ENCODE results near the gene HOXB1.

GRCh38 chr17:48567646-48568354 is 37.0 kb upstream of the HOXB1 start:
- no peak for TF ChIP-seq POLR2AphosphoS5 (IDR thresholded peaks at IDR 0.05)
- TF ChIP-seq, protein P1, sequence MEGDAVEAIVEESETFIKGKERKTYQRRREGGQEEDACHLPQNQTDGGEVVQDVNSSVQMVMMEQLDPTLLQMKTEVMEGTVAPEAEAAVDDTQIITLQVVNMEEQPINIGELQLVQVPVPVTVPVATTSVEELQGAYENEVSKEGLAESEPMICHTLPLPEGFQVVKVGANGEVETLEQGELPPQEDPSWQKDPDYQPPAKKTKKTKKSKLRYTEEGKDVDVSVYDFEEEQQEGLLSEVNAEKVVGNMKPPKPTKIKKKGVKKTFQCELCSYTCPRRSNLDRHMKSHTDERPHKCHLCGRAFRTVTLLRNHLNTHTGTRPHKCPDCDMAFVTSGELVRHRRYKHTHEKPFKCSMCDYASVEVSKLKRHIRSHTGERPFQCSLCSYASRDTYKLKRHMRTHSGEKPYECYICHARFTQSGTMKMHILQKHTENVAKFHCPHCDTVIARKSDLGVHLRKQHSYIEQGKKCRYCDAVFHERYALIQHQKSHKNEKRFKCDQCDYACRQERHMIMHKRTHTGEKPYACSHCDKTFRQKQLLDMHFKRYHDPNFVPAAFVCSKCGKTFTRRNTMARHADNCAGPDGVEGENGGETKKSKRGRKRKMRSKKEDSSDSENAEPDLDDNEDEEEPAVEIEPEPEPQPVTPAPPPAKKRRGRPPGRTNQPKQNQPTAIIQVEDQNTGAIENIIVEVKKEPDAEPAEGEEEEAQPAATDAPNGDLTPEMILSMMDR (IDR thresholded peaks at IDR 0.05 in 8 of 11, conservative IDR thresholded peaks at IDR 0.05 in 3 of 11) = no peak
- no peak for TF ChIP-seq POLR2A (IDR thresholded peaks at IDR 0.05)

Measured in spleen (tissue), 7 donors.